Mesothelial cell of epicardium (in vitro differentiated cells): ENCODE data around the gene HELQ. TPM values are rescaled to one million over a fixed set of nuclear protein-coding genes. Genes with fewer than 3 reads are reported as not detected.

Experiments
- DNase-seq, 2 experiments: peaks; one replicate each; pipeline ENCODE4 v3.0.0; 2021; ENCODE audit warnings: low spot score in 2 of 2; ENCODE audit not compliant: unreplicated experiment in 2 of 2
- H3K27ac Mint-ChIP-seq: 2 replicates; pipeline ENCODE4 v1.8.0; 2021; ENCODE audit warnings: mixed read lengths
- H3K27me3 Mint-ChIP-seq: 2 replicates; pipeline ENCODE4 v1.8.0; 2021; ENCODE audit warnings: low read depth, mixed read lengths
- H3K36me3 Mint-ChIP-seq: 2 replicates; pipeline ENCODE4 v1.8.0; 2021; ENCODE audit warnings: mixed read lengths
- H3K4me1 Mint-ChIP-seq: 2 replicates; pipeline ENCODE4 v1.8.0; 2021; ENCODE audit warnings: mixed read lengths
- H3K4me3 Mint-ChIP-seq: 2 replicates; pipeline ENCODE4 v1.8.0; 2021; ENCODE audit warnings: mild to moderate bottlenecking, moderate library complexity, mixed read lengths
- H3K9me3 Mint-ChIP-seq: 2 replicates; pipeline ENCODE4 v1.8.0; 2021; ENCODE audit warnings: mixed read lengths
- total RNA-seq: library from RNA; stranded (reverse); gene quantifications from 3 replicates; pipeline ENCODE4 v1.2.1, GENCODE V29; 2021
- TF ChIP-seq, protein P1 (sequence below): fragments of 200-600 bp; sonication (generic); IDR thresholded peaks from one replicate; pipeline ENCODE4 v1.5.0; 2021; ENCODE audit warnings: antibody characterized with exemption; ENCODE audit not compliant: unreplicated experiment

The HELQ gene
- total RNA-seq, 1 donor from 2014 or later, result 13.7 TPM

DNA sequence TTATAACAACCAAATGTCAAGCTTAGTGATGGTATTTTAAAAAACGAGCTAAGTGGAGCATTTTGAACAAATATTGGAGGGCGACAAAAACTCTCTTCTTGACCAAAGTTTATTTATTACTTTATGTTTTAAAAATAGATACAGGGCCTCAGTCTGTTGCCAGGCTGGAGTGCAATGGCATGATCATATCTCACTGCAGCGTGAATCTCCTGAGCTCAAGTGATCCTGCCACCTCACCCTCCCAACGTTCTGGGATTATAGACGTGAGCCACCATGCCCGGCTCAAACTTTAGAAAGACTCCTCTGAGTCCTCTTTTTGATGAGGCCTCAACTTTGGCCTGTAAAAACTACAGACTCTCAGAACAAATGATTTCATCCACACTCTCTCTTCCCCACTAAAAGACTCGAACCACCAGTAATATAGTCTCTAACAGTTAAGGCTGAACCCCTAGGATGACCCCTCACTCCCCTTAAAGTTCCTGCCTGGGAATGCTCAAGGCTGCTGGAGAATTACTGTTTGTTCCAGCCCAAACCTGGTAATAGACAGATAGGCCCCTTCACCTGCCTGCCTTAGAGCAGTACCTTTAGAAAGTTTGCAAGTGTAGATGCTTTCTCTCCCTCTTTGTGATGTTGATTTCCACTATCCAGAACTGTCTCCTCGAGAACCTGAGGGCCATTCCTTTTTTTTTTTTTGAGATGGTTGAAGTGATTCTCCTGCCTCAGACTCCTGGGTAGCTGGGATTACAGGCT is 65.7 kb downstream of the HELQ start:
- no peak for DNase-seq
- H3K9me3 Mint-ChIP-seq, result no peaks in the 10 kb centered on the region
- no peaks in the 10 kb centered on the region for H3K36me3 Mint-ChIP-seq
- peak overlapping the region; percentile 30 for H3K27ac Mint-ChIP-seq
- no peaks in the 10 kb centered on the region for H3K27me3 Mint-ChIP-seq
- no peak overlapping the region for H3K4me3 Mint-ChIP-seq
- peaks cover 39% of the 10 kb centered on the region for H3K4me1 Mint-ChIP-seq
- TF ChIP-seq, protein P1, sequence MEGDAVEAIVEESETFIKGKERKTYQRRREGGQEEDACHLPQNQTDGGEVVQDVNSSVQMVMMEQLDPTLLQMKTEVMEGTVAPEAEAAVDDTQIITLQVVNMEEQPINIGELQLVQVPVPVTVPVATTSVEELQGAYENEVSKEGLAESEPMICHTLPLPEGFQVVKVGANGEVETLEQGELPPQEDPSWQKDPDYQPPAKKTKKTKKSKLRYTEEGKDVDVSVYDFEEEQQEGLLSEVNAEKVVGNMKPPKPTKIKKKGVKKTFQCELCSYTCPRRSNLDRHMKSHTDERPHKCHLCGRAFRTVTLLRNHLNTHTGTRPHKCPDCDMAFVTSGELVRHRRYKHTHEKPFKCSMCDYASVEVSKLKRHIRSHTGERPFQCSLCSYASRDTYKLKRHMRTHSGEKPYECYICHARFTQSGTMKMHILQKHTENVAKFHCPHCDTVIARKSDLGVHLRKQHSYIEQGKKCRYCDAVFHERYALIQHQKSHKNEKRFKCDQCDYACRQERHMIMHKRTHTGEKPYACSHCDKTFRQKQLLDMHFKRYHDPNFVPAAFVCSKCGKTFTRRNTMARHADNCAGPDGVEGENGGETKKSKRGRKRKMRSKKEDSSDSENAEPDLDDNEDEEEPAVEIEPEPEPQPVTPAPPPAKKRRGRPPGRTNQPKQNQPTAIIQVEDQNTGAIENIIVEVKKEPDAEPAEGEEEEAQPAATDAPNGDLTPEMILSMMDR, result no peak

DNA sequence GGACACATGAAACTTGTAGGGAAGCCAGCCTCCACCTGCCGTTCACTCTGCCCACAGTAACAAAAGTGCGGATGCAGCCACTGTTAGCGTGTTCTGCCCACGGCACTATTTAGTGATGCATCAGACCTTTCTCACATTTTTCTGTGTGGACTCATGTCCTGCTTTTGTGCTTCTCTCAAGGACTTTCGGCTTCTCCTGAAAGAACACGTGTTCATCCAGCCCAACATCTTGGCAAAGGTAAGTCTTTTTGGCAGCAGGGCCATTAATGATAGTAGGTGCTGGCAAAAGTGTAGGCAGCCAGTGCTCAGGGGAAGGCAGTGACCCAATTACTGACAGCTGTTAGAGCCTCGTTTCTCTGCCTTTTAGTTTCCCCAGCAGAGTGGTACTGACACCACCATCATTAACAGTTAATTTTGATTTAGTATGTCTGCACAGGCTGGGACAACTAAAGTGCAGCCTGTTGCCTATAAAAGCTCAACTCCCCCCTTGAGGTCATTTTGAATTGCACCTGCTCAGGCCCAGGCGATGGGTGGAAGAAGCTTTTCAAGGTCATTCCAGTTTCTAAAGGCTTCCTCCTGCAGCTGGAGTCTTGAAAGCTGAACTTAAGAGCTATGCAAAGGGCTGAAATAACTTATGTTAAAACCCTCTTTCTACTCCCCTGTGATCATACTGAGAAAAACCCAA is 66.4 kb downstream of the HELQ start:
- Mint-ChIP-seq H3K4me1 (peaks cover 39% of the 10 kb centered on the region), H3K4me3 (no peak overlapping the region), H3K27me3 (no peaks in the 10 kb centered on the region), H3K36me3 (no peaks in the 10 kb centered on the region), H3K27ac (peak overlapping the region; percentile 11), H3K9me3 (no peaks in the 10 kb centered on the region)
- TF ChIP-seq, protein P1, result no peak
- no peak for DNase-seq

DNA sequence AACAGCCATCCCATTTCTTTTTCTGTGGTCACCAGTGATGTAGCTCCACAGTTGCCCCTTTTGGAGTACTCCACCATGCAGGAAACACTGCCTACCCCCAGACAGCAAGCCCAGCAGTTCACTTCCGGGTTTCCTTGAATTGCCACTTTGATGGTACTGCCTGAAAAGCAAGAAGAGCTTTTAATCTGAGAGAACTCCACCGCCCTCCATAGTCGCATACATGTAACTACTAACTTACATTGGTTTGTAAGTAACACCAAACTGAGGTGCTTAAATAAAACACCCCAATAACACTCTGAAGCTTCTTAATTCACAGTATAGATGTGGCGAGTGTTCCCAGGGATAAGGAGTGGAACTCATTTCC is 67.3 kb downstream of the HELQ start:
- Mint-ChIP-seq H3K27me3 (no peaks in the 10 kb centered on the region), H3K4me3 (no peak overlapping the region), H3K9me3 (no peaks in the 10 kb centered on the region), H3K4me1 (peaks cover 39% of the 10 kb centered on the region), H3K27ac (peak overlapping the region; percentile 11), H3K36me3 (no peaks in the 10 kb centered on the region)
- no peak for DNase-seq
- TF ChIP-seq, protein P1, result no peak

DNA sequence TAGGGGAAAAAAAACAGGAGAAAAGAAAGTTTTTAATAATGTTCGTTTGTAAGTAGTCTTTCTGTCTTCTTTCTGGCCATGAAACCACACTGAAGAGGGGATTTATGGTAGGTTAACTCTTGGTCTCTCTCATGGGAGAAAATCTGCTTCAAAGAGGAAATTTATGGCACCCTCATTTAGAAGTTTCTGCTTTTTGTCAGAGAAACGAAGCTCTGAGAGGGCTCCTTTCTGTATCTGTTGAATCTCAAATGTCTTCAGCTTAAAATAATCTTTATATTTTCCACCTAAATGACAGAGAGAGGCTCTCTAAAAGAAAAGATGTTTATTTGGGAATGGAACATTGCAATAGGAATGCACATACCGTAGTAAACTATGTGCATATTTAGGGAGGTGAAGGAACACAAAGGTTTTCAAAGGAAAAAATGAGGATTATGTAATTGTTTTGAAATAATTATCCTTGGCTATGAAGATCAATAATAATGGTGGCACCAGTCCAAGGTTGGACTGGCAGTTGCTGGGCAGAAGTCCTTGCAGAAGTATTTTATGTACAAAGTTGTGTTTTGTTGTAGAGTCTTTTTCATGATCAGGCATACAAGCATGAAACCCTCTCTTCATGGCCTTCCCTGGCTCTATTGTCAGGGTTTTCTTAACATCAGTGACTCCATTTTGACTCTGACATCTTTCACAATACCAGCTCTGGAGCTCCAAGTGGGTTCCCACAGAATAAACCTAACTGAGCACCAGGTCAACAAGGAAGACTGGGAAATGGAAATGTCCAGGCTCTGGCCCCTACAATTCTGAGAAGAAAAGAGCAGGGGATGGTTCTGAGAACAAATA is 67.9 kb downstream of the HELQ start:
- no peaks in the 10 kb centered on the region for H3K9me3 Mint-ChIP-seq
- no peak overlapping the region for H3K4me3 Mint-ChIP-seq
- no peaks in the 10 kb centered on the region for H3K36me3 Mint-ChIP-seq
- peak overlapping the region; percentile 95 for H3K27ac Mint-ChIP-seq
- H3K27me3 Mint-ChIP-seq, result no peaks in the 10 kb centered on the region
- H3K4me1 Mint-ChIP-seq, result peaks cover 39% of the 10 kb centered on the region
- DNase-seq, result no peak
- TF ChIP-seq, protein P1, result no peak

DNA sequence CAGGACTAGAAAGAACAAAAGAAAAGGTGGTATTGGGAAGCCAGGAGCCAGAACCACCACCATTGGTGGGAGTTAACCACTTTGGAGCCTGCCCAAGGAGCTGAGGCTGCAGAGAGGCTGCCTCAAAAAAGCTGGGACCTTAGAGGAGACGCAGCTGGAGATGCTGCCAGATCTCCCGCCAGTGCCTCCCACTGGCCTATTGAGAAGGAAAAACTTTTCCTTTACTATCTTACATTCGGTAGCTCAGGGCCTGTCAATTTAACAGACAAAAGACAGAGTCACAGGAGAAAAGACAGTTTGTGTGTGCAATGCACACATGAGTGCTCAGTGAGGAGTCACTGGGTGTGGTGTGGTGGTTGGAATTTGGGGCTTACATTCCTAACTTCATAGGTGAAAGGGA is 68.6 kb downstream of the HELQ start:
- Mint-ChIP-seq H3K36me3 (peaks cover under 1% of the 10 kb centered on the region), H3K4me3 (no peak overlapping the region), H3K9me3 (peaks cover 3% of the 10 kb centered on the region), H3K4me1 (peaks cover 39% of the 10 kb centered on the region), H3K27ac (peak overlapping the region; percentile 95), H3K27me3 (no peaks in the 10 kb centered on the region)
- DNase-seq, result no peak
- TF ChIP-seq, protein P1, result no peak
